ENCODE measurements around the gene DGKZ. TPM values are rescaled to one million over a fixed set of nuclear protein-coding genes. Genes with fewer than 3 reads are reported as not detected.

Gene DGKZ
- total and polyA plus RNA-seq, 4 donors, result 4.6 to 24.3 (median 14.4) TPM

GRCh38 chr11:46338988-46339666, 8.1 kb upstream of the DGKZ start:
- peaks cover 0 to 8% (median 0%) of the 10 kb centered on the region in 4 donors for H3K4me1 ChIP-seq (ENCODE audit: control insufficient read depth in 4 of 4, insufficient read depth in 4 of 4, low read length in 3 of 4)
- H3K4me3 ChIP-seq (ENCODE audit: low read depth in 1 of 3, low read length in 3 of 3), result no peak overlapping the region
- peak; percentile 29 for TF ChIP-seq SP1 (IDR thresholded peaks at IDR 0.05)
- peak; percentile 82 for TF ChIP-seq NR2F2 (IDR thresholded peaks at IDR 0.05)
- no peak for TF ChIP-seq FOXA2 (IDR thresholded peaks at IDR 0.05)
- no peak for TF ChIP-seq ZBTB33 (IDR thresholded peaks at IDR 0.05)
- H3K9ac ChIP-seq (ENCODE audit: low read depth in 1 of 2, low read length in 2 of 2), result no peak overlapping the region
- no peak for DNase-seq (ENCODE audit: low spot score)
- no peaks in the 10 kb centered on the region for H3K9me3 ChIP-seq (ENCODE audit: control insufficient read depth in 4 of 4, low read length in 3 of 4)
- H3K27me3 ChIP-seq (ENCODE audit: control insufficient read depth in 4 of 4, insufficient read depth in 4 of 4, low read length in 3 of 4), result peaks cover 0 to 6% (median 0%) of the 10 kb centered on the region in 4 donors
- H3K27ac ChIP-seq (ENCODE audit: low read depth in 1 of 2, low read length in 2 of 2), result no peak overlapping the region
- no peaks in the 10 kb centered on the region for H3K36me3 ChIP-seq (ENCODE audit: control insufficient read depth in 4 of 4, insufficient read depth in 3 of 4, low read depth in 1 of 4, low read length in 3 of 4)
- 34% methylated on average over 16 of the region's 16 CpGs for WGBS

GRCh38 chr11:46339816-46340215, 7.4 kb upstream of the DGKZ start:
- peaks cover 0 to 8% (median 0%) of the 10 kb centered on the region in 4 donors for H3K4me1 ChIP-seq (ENCODE audit: control insufficient read depth in 4 of 4, insufficient read depth in 4 of 4, low read length in 3 of 4)
- H3K9ac ChIP-seq (ENCODE audit: low read depth in 1 of 2, low read length in 2 of 2), result no peak overlapping the region
- no peaks in the 10 kb centered on the region for H3K9me3 ChIP-seq (ENCODE audit: control insufficient read depth in 4 of 4, low read length in 3 of 4)

GRCh38 chr11:46341454-46341853, 5.8 kb upstream of the DGKZ start:
- no peaks in the 10 kb centered on the region for H3K36me3 ChIP-seq (ENCODE audit: control insufficient read depth in 4 of 4, insufficient read depth in 3 of 4, low read depth in 1 of 4, low read length in 3 of 4)
- H3K9ac ChIP-seq (ENCODE audit: low read depth in 1 of 2, low read length in 2 of 2), result no peak overlapping the region
- no peak overlapping the region for H3K27ac ChIP-seq (ENCODE audit: low read depth in 1 of 2, low read length in 2 of 2)
- DNase-seq (ENCODE audit: low spot score), result no peak
- H3K4me3 ChIP-seq (ENCODE audit: low read depth in 1 of 3, low read length in 3 of 3), result no peak overlapping the region
- no peaks in the 10 kb centered on the region for H3K9me3 ChIP-seq (ENCODE audit: control insufficient read depth in 4 of 4, low read length in 3 of 4)
- H3K27me3 ChIP-seq (ENCODE audit: control insufficient read depth in 4 of 4, insufficient read depth in 4 of 4, low read length in 3 of 4), result no peaks in the 10 kb centered on the region
- WGBS, result 90% methylated on average over 3 of the region's 3 CpGs
- H3K4me1 ChIP-seq (ENCODE audit: control insufficient read depth in 4 of 4, insufficient read depth in 4 of 4, low read length in 3 of 4), result peaks cover 0 to 8% (median 0%) of the 10 kb centered on the region in 4 donors
- TF ChIP-seq SP1 (IDR thresholded peaks at IDR 0.05) (no peak), HNF4G (IDR thresholded peaks at IDR 0.05) (no peak), ZBTB33 (IDR thresholded peaks at IDR 0.05) (no peak), RXRA (IDR thresholded peaks at IDR 0.05) (no peak), HNF4A (conservative IDR thresholded peaks at IDR 0.05) (no peak), RAD21 (IDR thresholded peaks at IDR 0.05) (no peak), MAX (IDR thresholded peaks at IDR 0.05) (no peak), CTCF (IDR thresholded peaks at IDR 0.05; ENCODE audit: low read depth, low read length, missing input control) (no peak), FOXA2 (IDR thresholded peaks at IDR 0.05) (no peak), ATF3 (IDR thresholded peaks at IDR 0.05) (no peak)

More at GRCh38 chr11:46339816-46340215, 7.4 kb upstream of the DGKZ start:
- H3K27me3 ChIP-seq (ENCODE audit: control insufficient read depth in 4 of 4, insufficient read depth in 4 of 4, low read length in 3 of 4), result no peaks in the 10 kb centered on the region
- H3K27ac ChIP-seq (ENCODE audit: low read depth in 1 of 2, low read length in 2 of 2), result no peak overlapping the region
- TF ChIP-seq MAX (IDR thresholded peaks at IDR 0.05) (no peak), FOXA2 (IDR thresholded peaks at IDR 0.05) (no peak), YY1 (IDR thresholded peaks at IDR 0.05) (no peak), HNF4A (conservative IDR thresholded peaks at IDR 0.05) (no peak), ZBTB33 (IDR thresholded peaks at IDR 0.05) (no peak)
- no peaks in the 10 kb centered on the region for H3K36me3 ChIP-seq (ENCODE audit: control insufficient read depth in 4 of 4, insufficient read depth in 3 of 4, low read depth in 1 of 4, low read length in 3 of 4)
- no peak overlapping the region for H3K4me3 ChIP-seq (ENCODE audit: low read depth in 1 of 3, low read length in 3 of 3)
- DNase-seq (ENCODE audit: low spot score), result no peak
- WGBS, result 88% methylated on average over 2 of the region's 2 CpGs

Measured in liver (tissue), 9 donors.